ENCODE results near the gene PNKD.

Gene PNKD

DNA sequence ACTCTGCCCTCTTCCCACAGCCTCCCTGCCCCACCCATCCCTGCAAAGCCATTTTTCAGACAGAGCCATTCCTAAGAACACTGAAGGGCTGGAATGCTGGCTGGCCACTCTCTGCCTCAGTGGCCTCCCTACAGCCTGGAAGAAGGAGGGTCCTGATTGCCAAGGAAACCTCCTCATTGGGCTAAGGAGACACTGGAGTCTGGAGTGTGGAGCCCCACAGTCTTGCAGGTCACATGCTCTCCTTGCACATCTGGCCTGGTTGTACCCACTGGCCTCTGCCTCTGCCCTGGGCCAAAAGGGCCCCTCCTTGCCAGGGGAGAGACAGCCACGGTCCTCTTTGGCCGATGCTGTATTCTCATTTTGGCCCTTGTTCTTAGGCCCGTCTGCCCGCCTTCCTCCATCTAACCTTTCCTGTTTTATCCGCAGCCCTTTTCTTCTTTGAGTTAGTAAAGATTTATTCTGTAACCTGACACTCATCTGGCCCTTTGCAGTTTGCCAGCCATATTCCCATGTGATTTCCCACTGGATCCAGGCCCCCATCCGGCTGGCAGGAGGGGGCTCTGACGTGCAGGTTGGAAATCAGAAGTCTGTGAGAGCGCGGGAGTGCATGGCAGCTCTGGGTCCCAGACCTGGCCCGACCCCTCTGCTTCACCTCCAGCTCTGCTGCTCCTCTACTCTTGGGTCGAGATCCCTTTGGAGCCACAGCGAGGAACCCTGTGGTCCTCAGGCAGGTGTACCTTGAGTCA is 75.3 kb downstream of the PNKD start:
- no peak for DNase-seq

GRCh38 chr2:218347172-218347571 is 76.9 kb downstream of the PNKD start:
- no peak for DNase-seq

DNA sequence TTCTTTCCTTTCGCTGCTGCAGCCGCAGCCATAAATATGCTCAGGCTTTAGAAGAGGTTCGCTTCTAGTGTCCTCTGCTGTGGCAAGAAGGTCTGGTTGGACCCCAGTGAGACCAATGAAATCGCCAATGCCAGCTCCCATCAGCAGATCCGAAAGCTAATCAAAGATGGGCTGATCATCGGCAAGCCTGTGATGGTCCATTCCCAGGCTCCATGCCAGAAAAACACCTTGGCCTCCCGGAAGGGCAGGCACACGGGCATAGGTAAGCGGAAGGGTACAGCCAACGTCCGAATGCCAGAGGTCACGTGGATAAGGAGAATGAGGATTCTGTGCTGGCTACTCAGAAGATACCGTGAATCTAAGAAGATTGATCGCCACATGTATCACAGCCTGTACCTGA is 83.7 kb downstream of the PNKD start:
- DNase-seq: no peak

GRCh38 chr2:218354850-218355443 is 84.6 kb downstream of the PNKD start:
- no peak for DNase-seq

DNA sequence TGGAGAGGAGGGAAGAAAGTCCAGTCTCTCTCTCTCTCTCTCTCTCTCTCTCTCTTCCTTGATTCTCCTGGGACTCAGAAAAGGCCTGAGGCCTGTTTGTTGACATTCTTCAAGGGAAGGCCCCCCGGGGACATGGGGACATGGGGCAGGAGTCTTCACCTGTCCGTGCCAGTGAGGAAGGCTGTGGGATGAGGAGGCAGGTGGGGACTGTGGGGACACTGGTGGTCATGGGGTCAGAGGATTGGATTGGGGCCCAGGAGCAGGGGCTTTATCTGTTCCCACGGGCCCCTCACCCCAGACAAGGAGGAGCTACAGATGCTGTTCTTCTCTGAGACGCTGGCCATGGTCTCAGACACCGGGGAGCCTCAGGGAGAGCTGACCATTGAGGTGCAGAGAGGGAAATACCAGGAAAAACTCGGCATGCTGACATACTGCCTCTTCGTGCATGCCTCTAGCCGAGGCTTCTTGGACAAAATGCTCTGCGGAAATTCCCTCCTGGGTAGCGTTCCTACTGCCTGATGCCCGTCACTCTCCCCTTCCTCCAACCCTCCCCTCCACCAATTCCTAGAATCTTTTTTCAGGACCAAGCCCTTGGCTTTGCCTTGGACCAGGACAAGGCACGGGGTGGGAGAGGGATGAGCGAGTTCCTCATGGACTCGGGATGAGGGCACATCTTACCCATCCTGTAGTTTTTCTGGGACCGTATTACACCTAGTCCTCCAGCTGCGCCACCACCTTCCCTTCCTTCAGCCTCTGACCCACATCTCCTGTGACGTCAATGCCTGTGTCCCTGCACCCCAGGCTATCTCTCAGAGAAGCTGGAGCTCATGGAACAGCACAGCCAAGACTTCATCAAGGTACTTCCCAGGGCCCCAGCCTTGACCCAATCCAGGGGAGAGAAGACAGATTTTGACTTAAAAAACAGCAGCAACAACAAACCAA is 87.2 kb downstream of the PNKD start:
- DNase-seq: no peak

DNA sequence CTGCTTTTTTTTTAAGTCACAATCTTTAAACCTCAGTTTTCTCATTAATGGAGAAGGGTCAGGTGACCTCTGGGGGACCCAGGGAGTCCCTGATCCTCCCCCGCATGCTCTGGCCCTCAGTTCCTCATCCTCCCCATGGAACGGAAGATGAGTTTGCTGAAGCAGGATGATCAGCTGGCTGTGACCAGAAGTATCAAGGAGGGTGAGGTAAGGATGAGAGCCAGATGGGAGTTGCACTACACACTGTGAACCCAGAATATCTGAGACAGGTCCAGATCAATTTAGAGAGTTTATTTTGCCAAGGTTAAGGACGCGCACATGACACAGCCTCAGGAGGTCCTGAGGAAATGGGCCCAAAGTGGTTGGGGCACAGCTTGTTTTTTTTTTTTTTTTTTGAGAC is 90.1 kb downstream of the PNKD start:
- DNase-seq: no peak

DNA sequence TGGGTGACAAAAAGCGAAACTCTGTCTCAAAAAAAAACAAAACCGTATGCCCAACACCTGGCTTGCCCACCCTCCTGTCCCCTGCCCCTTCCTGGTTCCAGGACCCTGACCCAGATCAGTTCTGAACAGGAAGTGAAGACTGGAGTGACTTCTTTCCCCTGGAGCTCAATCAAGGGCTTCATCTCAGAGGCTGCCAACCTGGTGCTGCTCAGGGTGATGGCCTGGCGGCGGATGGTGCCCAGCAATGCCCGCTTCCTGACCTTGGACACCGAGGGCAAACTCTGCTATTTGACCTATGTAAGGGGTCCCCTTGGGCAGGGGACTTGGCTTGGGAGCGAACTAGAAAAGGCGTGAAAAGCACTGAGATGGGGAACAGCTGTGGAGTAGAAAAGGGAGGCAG is 92.3 kb downstream of the PNKD start:
- DNase-seq: no peak

DNA sequence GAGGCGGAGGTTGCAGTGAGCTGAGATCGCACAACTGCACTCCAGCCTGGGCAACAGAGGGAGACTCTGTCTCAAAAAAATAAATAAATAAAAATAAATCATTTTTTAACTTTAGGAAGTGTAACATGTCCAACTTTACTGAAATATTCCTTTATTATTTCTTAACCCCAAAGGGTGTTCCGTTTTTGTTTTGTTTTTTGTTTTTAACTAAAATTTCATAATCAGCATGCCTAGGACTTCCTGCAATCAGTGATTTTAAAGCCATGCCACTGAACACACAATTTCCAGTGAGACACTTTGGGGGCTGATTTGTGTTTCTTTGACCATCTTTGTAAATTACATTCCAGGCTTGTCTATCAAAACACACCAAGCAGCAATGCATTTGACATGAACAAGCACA is 93.4 kb downstream of the PNKD start:
- DNase-seq: no peak

DNA sequence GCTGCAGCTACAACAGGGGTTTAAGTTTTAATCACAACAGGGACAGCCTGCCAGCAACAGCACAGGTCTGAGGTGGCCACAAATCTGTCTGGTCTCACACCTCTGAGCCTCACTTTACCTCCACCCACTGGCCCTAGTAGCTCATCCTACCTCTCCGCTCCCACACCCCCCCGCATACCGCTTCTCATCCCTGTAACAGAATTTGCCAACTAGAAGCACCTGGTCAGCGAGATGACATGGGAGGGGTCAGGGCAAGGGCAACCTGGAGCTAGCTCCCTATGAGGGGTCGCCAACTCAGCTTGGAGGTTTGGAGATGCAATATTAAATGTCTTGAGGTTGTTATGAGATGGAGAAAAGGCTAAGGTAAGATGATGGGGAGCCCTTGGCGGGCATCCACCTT is 93.9 kb downstream of the PNKD start:
- no peak for DNase-seq

DNA sequence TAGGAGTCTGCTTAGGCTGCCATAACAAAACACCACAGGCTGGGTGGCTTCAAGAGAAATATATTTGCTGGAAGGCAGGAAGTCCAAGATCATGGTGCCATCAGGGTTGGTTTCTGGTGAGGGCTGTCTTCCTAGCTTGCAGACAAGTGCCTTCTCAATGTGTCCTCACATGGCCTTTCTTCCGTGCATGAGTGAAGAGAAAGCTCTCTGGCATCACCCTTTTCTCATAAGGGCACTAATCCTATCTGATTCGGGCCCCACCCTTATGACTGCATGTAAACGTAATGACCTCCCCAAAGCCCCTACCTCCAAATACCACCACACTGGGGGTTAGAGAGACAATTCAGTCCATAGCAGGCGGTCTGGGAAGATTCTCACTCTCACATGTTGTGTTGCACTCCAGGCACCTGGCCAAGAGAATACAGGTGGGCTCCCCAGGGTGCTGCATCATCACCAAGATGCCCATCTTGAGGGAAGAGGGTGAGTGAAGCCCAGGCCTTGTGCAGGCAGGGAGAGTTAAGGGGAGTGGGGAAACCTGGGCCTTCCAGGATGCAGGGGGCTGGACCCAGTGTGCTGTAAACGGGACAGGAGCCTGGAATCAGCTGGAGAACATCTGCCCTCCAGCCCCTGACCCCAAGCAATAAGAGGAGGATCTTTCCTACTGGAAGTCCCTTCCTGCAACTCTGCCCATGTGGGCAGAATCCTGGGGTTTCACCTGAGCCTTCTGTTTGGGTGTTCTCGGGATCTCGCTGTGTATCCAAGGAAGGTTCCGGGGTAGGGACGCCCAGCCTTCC is 96.5 kb downstream of the PNKD start:
- DNase-seq: no peak

GRCh38 chr2:218367415-218368149 is 97.3 kb downstream of the PNKD start:
- DNase-seq: no peak

DNA sequence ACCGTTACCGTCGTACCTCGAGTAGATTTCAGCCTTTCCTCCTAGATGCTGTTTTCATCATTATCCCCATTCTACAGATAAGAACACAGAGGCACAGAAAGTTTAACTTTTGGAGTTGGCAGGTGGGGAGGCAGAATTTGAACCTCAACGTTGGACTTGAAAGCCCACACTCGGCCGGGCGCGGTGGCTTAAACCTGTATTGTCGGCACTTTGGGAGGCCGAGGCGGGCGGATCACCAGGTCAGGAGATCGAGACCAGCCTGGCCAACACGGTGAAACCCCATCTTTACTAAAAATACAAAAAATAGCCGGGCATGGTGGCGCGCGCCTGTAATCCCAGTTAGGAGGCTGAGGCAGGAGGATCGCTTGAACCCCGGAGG is 97.8 kb downstream of the PNKD start:
- no peak for DNase-seq

- DNase-seq: peak; percentile 28
Observed at GRCh38 chr2:218368621-218369153, 98.4 kb downstream of the PNKD start.

DNA sequence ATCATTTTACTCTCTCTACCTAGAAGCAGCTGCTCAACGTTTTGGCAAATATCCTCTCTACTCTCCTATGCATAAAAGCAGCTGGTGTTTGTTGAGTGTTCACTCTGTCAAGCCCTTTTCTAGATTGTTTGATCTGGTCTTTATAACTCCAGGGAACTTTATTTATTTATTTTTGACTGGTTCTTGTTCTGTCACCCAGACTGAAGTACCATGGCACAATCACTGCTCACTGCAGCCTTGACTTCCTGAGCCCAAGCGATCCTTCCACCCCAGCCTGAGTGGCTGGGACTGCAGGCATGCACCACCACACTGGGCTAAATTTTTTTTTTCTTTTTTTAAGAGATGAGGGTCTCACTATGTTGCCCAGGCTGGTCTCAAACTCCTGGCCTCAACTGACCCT is 99.0 kb downstream of the PNKD start:
- DNase-seq: peak; percentile 57

GRCh38 chr2:218370410-218371063 is 100.2 kb downstream of the PNKD start:
- no peak for DNase-seq

- no peak for DNase-seq
Observed at GRCh38 chr2:218371983-218372350, 101.6 kb downstream of the PNKD start.

DNA sequence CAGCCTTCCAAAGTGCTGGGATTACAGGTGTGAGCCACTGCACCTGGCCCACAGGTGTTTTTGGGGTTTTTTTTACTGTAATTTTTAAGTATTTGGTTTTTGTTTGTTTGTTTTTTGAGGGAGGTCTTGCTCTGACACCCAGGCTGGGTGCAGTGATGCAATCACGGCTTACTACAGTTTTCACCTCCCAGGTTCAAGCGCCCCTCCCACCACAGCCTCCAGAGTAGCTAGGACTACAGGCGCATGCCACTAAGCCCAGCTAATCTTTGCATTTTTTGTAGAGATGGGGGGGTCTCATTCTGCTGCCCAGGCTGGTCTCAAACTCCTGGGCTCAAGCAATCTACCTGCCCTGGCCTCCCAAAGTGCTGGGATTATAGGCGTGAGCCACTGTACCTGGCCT is 104.5 kb downstream of the PNKD start:
- no peak for DNase-seq

DNA sequence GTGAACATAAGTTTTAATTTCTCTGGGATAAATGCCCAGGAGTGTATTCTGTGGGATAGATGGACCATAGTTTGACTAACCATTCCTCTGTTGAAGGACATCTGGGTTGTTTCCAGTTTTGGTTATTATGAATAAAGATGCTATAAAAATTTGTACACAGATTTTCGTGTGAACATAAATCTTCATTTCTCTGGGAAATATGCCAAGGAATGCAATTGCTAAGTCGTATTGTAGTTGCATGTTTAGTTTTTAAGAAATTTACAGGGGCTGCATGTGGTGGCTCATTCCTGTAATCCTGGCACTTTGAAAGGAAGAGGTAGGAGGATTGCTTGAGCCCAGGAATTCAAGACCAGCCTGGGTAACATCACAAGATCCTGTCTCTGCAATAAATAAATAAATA is 104.9 kb downstream of the PNKD start:
- no peak for DNase-seq

DNA sequence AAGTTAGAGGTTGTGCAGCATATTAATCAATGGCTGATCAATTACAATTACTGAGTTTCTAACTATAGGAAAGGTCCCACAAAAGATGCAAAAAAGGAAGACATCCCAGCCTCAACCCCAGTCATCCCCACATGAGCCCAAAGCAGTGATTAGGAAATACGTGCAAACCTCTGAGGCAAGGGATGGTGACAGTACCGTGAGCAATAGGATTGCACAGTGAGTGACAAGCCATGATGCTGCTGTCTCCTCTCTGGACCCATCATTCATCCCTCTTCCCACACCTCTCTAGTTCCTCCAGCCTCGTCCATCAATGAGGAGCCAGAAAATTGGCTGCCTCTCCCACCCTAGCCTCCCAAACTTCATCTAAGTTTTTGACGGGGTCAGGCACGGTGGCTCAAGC is 107.7 kb downstream of the PNKD start:
- DNase-seq: no peak

DNA sequence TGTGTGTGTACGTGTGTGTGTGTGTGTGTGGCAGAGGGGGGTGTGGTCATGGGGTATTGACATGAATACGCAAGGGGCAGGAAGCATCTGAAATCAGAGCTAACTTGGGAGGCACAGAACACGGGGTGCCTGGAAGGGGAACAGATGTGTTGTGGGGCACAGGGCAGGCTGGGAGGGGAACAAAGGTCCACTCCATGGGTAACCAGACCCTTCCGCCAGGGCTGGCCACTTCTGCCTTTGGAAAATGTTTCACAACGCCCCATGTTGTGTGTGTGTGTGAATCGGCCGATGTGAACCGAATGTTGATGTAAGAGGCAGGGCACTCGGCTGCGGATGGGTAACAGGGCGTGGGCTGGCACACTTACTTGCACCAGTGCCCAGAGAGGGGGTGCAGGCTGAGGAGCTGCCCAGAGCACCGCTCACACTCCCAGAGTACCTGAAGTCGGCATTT is 111.6 kb downstream of the PNKD start, which contains the start of gene SLC11A1:
TSS of gene SLC11A1 (plus strand) at position 358 of the 451 bp plus-strand sequence. CDS start 96 bp downstream, outside the sequence.
- DNase-seq: no peak

DNA sequence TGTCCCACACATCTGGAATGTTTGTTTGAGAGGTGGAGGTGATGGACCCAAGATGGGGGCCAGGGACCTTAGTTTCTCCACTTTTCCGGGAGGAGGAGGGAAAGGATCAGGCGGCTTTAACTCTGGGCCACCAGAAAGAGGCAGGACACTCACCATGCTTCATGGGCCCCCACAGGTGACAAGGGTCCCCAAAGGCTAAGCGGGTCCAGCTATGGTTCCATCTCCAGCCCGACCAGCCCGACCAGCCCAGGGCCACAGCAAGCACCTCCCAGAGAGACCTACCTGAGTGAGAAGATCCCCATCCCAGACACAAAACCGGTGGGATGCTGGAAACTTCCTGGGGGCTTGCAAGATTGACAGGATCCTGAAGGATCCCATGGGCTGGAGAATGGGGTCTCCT is 112.5 kb downstream of the PNKD start:
- DNase-seq: no peak

Data from NCI-H2029 (cell line).